Heart left ventricle (tissue), 16 donors: ENCODE data around the gene FCMR. TPM values are rescaled to one million over a fixed set of nuclear protein-coding genes. Genes with fewer than 3 reads are reported as not detected.

Source experiments
- ATAC-seq, 4 donors: fragments of 200-7000 bp; cut with Tn5 transposase; one replicate each; pipeline ENCODE4 v1.9.1; 2020 to 2022; ENCODE audit warnings: moderate library complexity in 4 of 4, mild to moderate bottlenecking in 3 of 4, moderate number of reproducible peaks in 1 of 4
- DNase-seq, 5 donors: peaks; one replicate each; pipeline ENCODE4 v3.0.0-alpha.2; 2020
- H3K27ac ChIP-seq, 12 donors: fragments of 200-600 bp; sonication (generic) in 4 of 12; one replicate each; pipeline versions ENCODE4 v1.5.0 to v1.8.0; 2016 to 2022; ENCODE audit warnings: mild to moderate bottlenecking in 2 of 12
- H3K27me3 ChIP-seq, 9 donors: fragments of 200-600 bp; sonication (generic) in 2 of 9; one replicate each; pipeline versions ENCODE4 v1.5.1 to v1.8.0; 2016 to 2022; ENCODE audit warnings: mild to moderate bottlenecking in 3 of 9
- H3K36me3 ChIP-seq, 9 donors: fragments of 200-600 bp; sonication (generic) in 2 of 9; one replicate each; pipeline versions ENCODE4 v1.5.0 to v1.8.0; 2018 to 2022; ENCODE audit warnings: mild to moderate bottlenecking in 2 of 9
- H3K4me1 ChIP-seq, 12 donors: fragments of 200-600 bp; sonication (generic) in 4 of 12; one replicate each; pipeline versions ENCODE4 v1.5.0 to v1.8.0; 2016 to 2022; ENCODE audit warnings: mild to moderate bottlenecking in 3 of 12
- H3K4me3 ChIP-seq, 12 donors: fragments of 200-600 bp; sonication (generic) in 4 of 12; one replicate each; pipeline versions ENCODE4 v1.5.0 to v1.8.0; 2017 to 2022; ENCODE audit warnings: mild to moderate bottlenecking in 9 of 12, moderate library complexity in 4 of 12
- H3K9me3 ChIP-seq, 12 donors: fragments of 200-600 bp; sonication (generic) in 4 of 12; one replicate each; pipeline versions ENCODE4 v1.5.0 to v1.8.0; 2016 to 2022; ENCODE audit warnings: mild to moderate bottlenecking in 1 of 12
- POLR2A ChIP-seq, 2 donors: fragments of 450-650 bp; IDR thresholded peaks; one replicate each; pipeline ENCODE4 v1.6.1; 2017; ENCODE audit warnings: antibody characterized with exemption in 2 of 2, mild to moderate bottlenecking in 2 of 2, moderate library complexity in 2 of 2
- WGBS, 4 donors: extraction: QIAGEN DNeasy Blood & Tissue Kit in 2 of 4; methylation state at CpG; one replicate each; pipeline versions ENCODE4 v1.1.5 to v1.1.7; 2013 to 2018; 5-methylcytosine and 5-hydroxymethylcytosine counted together
- intact Hi-C, 10 donors: fragments of 100-400 bp; cut with DNase I; formaldehyde crosslinking; loops; one replicate each; pipeline versions ENCODE4 v1.11.1 to v1.14.2; 2022
- polyA plus RNA-seq, 2 donors: library from polyadenylated mRNA; stranded (reverse); fragments of 200-250 nt; gene quantifications; one replicate each; pipeline ENCODE4 v1.2.3, GENCODE V29; 2013
- total RNA-seq, 9 donors: library from RNA; depleted of rRNA in 2 of 9; stranded (reverse); fragments of >200 nt in 2 of 9; fragmentation: NEBNext Ultra II Directional in 3 of 9; extraction: Animal tissue kit (Norgen Biotek cat#: 25700) in 3 of 9; gene quantifications; one replicate each; pipeline versions ENCODE4 v1.1.0 to v1.2.4, GENCODE V29; 2016 to 2023
- TF ChIP-seq, protein P1 (sequence below), 12 donors: fragments of 200-600 bp; sonication (generic) in 4 of 12; IDR thresholded peaks; one replicate each; pipeline versions ENCODE4 v1.5.0 to v1.8.0; 2018 to 2022; ENCODE audit warnings: antibody characterized with exemption in 12 of 12, mild to moderate bottlenecking in 5 of 12
- donor health status: ischemic (EF 13 %, LVEDD 7.1; RV severe dilation, severe dysfunction).
- donor health status: healthy with polysubstance abuse.
- donor health status: DM: no; HTN: yes; CAD: no.
- donor health status: DM: no; HTN: no; CAD: no.
- donor health status: ischemic (EF 25% LVEDD 6.9; RV normal size, moderate dysfunction).
- donor health status: ischemic (EF 25% LVEDD 5.7; RV mildly dilated, moderate dysfunction).
- donor health status: healthy.
- donor health status: DM: yes; HTN: yes; CAD: no.
- donor health status: ischemic (EF 35%, LVEDD 5.7; RV mildly dilated, moderate dysfunction).
- donor health status: nonischemic (EF 11% LVEDD 7.7; RV severe dilation, severe dysfunction).
- donor health status: DM: yes; HTN: yes; CAD: no.
- donor health status: PGD.
- donor health status: ischemic (EF 29% LVEDD 5.4; RV normal size, mild dysfunction).
- donor health status: nonischemic (EF 23%, LVEDD 6.1; RV moderate dilation, normal function).

The FCMR gene
- total and polyA plus RNA-seq, 11 donors, result 0.99 to 16.3 (median 3.2) TPM

DNA sequence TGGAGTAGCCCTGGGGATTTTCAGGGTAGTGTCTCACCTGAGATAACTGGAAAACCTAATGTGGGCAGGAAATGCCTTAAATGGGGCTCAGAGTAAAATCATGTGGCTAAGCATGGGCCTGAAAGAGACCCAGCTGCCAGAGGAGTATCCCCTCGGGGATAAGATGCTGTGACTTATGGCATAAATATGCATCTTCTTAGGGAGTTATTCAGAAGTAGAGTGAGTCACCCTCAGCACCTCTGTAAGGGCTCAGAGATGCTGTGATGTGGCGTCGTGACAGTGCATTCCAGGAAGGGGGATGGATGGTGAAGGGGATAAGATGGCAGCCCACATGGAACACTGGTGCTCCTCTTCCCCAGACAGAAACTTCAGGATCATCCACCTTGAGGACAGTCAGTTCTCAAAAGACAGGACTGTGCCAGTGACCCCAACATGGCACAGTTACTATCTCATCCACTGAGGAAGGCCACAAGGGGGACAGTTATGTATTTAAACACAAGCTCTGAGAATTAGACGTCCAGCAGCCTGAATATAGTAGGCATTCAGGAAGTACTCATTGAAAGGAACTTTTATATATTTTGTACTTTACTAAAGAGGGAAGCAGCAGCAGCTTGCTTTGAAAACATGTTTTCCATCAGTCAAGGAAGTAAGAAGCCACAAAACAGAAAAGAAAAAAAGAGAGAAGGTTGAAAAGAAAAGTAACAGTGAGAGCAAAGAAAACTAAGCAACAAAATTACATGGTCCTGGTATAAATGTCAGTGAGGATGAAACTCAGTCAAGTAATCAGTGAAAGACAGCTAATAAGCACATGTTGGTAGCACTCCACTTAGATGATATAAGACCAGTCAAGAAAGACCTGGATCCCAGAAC is 16.2 kb downstream of the FCMR start:
- intact Hi-C loops, result loop anchor here in 3 of 10 donors (2.0 to 10.0 kb wide), 3 partner anchors 41 to 411 kb away; partner anchors contain the start of gene IL20 (in 1 of the 3)
- TF ChIP-seq, protein P1, sequence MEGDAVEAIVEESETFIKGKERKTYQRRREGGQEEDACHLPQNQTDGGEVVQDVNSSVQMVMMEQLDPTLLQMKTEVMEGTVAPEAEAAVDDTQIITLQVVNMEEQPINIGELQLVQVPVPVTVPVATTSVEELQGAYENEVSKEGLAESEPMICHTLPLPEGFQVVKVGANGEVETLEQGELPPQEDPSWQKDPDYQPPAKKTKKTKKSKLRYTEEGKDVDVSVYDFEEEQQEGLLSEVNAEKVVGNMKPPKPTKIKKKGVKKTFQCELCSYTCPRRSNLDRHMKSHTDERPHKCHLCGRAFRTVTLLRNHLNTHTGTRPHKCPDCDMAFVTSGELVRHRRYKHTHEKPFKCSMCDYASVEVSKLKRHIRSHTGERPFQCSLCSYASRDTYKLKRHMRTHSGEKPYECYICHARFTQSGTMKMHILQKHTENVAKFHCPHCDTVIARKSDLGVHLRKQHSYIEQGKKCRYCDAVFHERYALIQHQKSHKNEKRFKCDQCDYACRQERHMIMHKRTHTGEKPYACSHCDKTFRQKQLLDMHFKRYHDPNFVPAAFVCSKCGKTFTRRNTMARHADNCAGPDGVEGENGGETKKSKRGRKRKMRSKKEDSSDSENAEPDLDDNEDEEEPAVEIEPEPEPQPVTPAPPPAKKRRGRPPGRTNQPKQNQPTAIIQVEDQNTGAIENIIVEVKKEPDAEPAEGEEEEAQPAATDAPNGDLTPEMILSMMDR (IDR thresholded peaks at IDR 0.05), result no peak
- TF ChIP-seq POLR2A (IDR thresholded peaks at IDR 0.05), result no peak
- no peaks in the 10 kb centered on the region for H3K36me3 ChIP-seq

DNA sequence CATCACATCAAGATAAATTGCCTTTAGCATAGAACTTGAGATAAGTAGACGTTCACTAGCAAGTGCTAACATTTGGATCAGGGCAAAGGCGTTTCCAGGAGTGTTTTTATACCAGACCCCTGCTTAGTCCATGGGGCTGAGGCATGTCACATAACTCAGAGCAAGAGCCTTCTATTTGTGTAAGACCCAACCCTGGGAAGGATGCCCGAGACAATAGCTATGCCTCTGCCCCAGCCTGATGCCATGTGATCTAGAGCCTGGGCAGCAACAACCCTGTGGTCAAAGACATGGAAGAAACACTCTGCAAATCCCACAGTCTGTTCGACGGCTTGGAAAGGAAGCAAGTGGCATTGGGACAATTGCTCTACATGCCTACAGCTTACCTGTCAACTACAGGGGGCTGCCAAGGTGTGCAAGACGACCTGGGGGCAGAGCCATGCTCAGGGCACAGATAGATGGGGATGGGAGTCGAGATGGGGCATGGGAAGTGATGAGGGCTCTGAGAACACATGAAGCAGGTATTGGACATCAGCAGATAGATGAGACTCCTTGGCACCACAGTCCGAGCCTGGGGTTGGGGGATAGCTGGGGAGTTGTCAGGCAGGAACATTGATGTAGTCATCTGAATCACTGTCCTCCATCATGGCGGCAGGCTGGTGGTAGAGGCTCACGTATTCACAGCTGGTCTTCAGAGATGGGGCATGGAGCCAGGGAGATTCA is 17.2 kb downstream of the FCMR start:
- H3K27ac ChIP-seq, result peak overlapping the region in 3 of 12 donors; percentile 15 to 63 (median 38)
- H3K36me3 ChIP-seq, result no peaks in the 10 kb centered on the region
- TF ChIP-seq POLR2A (IDR thresholded peaks at IDR 0.05), result no peak
- TF ChIP-seq, protein P1 (IDR thresholded peaks at IDR 0.05), result no peak
- no peaks in the 10 kb centered on the region for H3K9me3 ChIP-seq
- 70 to 77% (median 74%) methylated on average over 10 of the region's 10 CpGs for WGBS, 4 donors
- H3K27me3 ChIP-seq, result peaks cover 0 to 20% (median 6%) of the 10 kb centered on the region in 9 donors
- intact Hi-C loops, result loop anchor here in 2 of 10 donors (5.0 to 10.0 kb wide), 3 partner anchors 37 to 410 kb away; partner anchors contain the start of gene IL20 (in 1 of the 2)
- peak in 3 of 4 donors; percentile 58 to 66 (median 58) for ATAC-seq
- peaks cover 0 to 18% (median 9%) of the 10 kb centered on the region in 12 donors for H3K4me1 ChIP-seq
- no peak overlapping the region for H3K4me3 ChIP-seq
- peak in 2 of 5 donors; percentile 21 to 43 for DNase-seq

More for the DNA sequence above, 16.2 kb downstream of the FCMR start:
- peaks cover 0 to 28% (median 10%) of the 10 kb centered on the region in 9 donors for H3K27me3 ChIP-seq
- H3K4me1 ChIP-seq, result peaks cover 0 to 26% (median 10%) of the 10 kb centered on the region in 12 donors
- WGBS, 4 donors, result 72 to 80% (median 74%) methylated on average over 4 of the region's 4 CpGs
- no peak for DNase-seq
- no peaks in the 10 kb centered on the region for H3K9me3 ChIP-seq
- H3K4me3 ChIP-seq, result no peak overlapping the region
- H3K27ac ChIP-seq, result peak overlapping the region in 1 of 12 donors; percentile 24
- no peak for ATAC-seq

DNA sequence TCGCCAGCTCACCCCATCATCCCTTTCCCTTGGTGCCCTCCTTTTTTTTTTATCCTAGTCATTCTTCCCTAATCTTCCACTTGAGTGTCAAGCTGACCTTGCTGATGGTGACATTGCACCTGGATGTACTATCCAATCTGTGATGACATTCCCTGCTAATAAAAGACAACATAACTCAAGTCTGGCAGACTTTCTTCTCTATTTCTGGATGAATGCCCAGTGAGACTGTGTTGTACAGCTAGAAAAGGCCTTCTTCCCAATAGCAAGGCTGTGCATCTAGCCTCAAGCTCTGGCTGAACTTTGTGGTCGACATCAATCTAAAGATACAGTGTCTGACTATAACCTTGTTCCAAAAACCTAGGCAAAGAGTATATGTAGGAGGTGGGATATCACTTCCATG is 18.1 kb downstream of the FCMR start:
- intact Hi-C loops, result loop anchor here in 2 of 10 donors (5.0 to 10.0 kb wide), 3 partner anchors 36 to 409 kb away; partner anchors contain the start of gene IL20 (in 1 of the 2)
- Histone ChIP-seq H3K36me3 (no peaks in the 10 kb centered on the region), H3K4me1 (peaks cover 0 to 14% (median 3%) of the 10 kb centered on the region in 12 donors), H3K27me3 (peaks cover 0 to 11% (median 0%) of the 10 kb centered on the region in 9 donors), H3K4me3 (no peak overlapping the region), H3K27ac (peak overlapping the region in 3 of 12 donors; percentile 15 to 63 (median 38)), H3K9me3 (no peaks in the 10 kb centered on the region)
- 38 to 60% (median 49%) methylated on average over 2 of the region's 2 CpGs for WGBS, 4 donors
- no peak for DNase-seq
- TF ChIP-seq, protein P1 (IDR thresholded peaks at IDR 0.05), result no peak
- TF ChIP-seq POLR2A (IDR thresholded peaks at IDR 0.05), result no peak
- ATAC-seq, result peak; percentile 21 to 76 (median 58)
